ENCODE measurements around the gene UIMC1.

- TF ChIP-seq CTCF (IDR thresholded peaks at IDR 0.05; ENCODE audit: insufficient read depth, low read depth, low read length): no peak
- no peak for TF ChIP-seq EZH2 (IDR thresholded peaks at IDR 0.05; ENCODE audit: insufficient read depth, low read length)
Observed at GRCh38 chr5:176941951-176942350, 64.6 kb downstream of the UIMC1 start.
